TTC549 (cell line): ENCODE data around the gene NCDN.

ENCODE experiments used
- FAIRE-seq: peaks from 2 replicates; lab custom pipeline; 2012; peaks lifted over from hg19 to GRCh38; lab: Jason Lieb, UNC

NCDN gene

DNA sequence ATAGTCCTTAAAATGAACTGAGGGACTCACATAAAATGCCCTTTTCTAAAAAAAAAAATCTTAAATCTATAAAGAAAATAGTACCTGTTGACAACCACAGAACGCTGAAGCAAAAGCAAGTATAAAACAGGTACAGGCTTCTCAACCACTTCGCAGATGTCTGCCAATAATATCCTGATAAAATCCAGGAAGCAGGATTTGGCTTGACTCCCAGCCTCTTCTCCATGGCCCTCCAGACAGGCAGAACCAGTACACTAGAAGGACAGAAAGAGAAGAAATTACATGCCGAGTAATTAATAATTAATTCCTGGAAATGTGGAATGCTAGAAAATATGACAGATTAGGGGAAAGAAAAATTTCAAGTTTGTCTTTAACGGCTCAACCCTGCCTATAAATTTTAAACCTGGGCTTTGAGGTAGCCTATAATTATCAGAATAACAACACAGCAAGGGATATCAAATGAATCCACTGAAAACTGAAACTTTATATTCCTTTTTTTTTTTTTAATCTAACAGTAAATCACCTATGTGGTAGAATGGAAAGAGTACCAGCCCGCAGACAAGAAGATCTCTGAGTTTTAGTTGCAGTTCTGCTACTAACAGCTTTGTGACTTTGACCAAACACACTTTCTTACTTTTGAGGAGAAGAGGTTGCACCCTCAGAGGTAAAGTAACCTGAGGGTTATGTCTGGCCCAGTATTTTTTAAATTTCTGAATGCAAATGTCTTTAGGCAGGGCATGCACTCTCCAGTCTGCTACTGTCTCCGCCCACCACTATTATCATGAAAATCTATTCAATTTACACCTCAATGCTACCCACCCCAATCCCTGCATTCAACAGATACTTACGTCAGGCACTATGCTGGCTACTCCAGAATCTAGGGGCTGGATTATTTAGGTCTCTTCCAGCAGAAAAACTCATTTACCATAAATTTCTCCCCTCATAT is 3.1 kb upstream of the NCDN start:
- FAIRE-seq, result no peak

DNA sequence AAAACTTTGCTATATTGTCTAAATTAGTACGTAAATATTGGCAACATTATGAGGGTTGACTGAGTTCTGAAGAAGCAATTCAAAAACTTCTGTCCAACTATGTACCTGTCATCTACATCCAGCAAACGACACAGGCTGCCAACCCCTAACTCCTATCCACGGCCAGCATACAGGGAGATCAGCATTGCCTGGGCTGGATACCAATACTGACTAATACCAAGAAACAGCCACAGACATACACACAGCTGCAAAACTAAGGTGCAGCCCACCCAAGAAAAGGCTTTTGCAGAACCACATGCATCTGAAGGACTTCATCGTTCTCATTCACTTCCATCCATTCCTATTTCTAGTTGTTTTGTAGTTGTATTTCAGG is 2.4 kb upstream of the NCDN start:
- no peak for FAIRE-seq

DNA sequence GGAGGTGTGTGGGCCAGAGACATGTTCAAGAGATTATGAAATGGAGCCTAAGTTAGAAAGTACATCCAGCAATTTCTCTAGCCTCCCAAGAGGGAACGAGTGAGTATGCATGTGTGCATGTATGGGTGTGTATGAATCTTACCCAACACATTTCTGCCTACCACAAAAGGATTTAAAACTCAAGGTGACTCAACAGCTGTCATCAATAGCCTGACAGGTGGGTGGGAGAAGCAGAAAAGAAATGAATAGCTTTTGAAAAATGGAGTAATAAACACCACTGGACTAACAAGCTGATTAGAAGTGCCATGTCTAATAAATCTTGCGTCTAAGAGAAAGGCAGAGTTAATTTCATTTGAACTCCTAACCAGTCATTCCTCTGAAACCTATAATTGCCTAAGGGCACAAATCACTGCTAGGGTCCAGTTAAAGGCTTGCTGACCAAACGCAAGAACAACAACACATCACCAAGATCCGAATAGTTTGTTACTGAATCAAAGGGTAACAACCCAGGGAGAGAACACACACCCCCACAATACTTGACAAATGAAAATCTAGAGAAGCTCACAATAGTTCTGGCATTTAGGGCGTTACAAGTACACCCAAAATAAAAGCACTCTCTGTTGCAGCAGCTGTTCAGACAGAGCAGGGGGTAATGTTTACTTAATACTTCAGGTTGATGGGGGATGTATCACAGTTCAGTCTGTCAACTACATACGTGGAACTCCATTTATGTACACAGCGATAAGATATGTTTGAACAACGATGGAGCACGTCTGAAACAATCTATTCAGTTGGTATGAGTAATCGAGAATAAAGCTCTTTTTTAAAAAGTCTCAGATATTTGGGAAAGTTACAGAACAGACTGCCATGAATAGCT is 1.8 kb upstream of the NCDN start:
- no peak for FAIRE-seq

DNA sequence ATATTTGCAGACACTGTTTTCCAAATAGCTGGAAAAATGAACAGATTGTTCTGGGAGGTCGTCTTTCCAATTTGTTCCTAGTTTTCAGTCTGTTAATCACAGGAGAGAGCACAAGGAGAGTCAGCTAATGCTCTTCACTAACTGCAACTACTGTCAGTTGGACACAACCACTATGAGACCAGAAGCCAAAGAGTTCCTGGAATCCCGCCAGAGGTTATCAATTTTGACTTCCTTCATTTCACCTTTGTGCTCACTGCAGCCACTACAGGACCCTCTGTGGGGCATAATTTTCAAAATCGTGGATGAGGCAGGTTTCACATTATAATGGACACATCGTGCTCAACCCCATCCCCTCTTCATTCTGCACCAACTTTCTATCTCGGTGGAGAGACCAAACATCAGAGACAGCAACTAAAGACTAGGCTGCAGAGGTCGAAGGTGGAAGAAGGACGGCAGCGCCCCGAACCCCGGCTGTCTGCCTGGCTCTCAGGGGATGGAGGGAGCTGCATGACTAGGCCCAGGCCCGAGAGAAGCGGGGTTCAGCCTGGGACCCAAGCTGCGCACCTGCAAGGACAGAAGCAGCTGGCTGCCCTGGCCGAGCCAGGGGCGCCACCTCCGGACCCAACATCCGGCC is 998 bp upstream of the NCDN start:
- no peak for FAIRE-seq

DNA sequence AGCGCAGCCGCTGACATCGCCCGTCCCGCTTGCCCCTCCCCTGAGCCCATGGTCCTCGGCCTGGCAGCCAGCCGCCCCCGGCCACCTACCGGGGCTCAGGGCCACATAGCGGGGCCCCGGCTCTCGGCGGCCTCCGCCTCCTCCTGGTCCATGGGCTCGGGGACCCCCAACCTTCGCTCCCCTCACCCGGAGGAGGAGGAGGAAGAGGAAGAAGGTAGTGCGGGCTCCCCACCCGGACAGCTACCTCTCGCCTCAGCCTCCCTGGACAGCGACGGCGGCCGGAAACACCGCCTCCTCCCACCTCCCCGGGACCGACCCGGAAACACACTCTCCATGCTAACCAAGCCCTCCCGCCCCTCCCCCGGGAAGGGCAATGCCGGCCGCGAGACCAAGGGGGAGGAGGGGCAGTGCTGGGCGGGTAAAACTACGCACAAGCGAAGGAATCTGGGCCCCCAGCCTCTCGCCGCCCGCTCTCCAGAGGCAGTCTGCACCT is 435 bp upstream of the NCDN start, which contains the start of gene KIAA0319L:
Gene KIAA0319L (minus strand): TSS at position 286 of the 493 bp plus-strand sequence. CDS start 2,912 bp downstream, outside the sequence.
- no peak for FAIRE-seq

DNA sequence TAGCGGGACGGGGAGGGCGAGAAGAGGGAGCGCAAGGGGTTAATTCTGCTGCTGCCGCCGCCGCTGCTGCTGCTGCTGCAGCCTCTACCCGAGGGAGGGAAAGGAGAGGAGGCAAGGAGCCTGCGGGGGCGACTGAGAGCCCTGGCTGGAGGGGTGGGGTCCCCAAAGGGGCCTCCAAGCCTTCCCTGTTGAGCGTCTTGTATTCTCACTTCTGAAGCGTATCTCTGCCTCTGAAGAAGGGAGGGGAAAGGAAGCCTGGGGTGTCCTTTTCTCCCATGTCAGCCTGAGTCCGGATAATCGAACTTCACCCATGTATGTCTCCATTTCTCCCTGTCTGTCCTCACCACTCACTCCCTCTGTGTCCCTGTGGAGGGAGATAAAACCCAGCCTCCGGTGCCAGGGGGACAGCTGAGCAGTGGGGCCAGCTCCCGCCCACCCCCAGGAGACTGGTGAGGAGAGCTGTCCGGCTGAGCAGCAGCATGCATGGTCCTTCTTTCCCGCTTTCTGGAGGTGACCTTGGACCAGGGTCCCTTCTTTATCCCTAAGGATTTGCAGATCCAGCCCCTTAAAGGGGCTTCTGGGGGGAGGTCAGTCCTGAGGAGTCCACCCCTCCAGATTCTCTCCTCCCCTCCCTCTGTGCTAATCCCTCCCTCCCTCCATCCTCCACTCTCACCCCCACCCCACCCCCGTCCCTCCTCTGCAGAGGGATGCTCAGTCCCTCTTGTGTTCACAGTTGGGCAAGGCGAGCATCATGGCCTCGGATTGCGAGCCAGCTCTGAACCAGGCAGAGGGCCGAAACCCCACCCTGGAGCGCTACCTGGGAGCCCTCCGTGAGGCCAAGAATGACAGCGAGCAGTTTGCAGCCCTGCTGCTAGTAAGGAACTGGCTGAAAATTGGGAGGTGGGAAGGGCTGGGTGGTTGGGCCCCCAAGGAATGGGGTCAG is 1.0 kb downstream of the NCDN start:
- no peak for FAIRE-seq

DNA sequence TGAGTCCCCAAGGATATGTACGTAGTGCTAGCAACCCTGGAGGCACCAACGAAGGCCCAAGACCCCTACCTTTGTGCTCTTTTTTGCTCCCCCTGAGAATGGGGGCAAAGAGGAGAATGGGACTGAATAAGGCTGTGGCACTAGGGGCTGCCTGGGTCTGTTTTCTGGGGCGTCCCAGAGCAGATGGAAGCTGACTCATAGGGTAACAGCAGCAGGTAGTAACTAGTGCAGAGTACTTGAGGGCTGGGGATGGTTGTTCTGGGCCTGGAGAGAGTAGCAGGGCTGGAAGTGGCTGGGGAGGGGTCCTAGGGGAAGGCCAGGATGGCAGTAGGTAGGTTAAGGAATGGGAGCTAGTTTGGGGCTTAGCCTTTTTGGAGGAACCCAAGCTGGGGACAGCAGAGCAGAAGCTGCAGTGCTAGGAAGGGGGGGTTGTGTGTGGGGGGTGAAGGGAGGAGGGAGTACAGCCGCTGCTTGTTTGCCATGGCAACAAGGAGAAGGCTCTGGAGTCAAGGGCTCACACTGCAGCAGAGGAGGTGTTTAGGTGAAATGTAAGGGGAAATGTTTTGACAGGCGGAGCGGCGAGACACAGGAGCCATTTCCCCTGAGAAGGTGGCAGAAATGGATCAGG is 1.8 kb downstream of the NCDN start:
- no peak for FAIRE-seq

DNA sequence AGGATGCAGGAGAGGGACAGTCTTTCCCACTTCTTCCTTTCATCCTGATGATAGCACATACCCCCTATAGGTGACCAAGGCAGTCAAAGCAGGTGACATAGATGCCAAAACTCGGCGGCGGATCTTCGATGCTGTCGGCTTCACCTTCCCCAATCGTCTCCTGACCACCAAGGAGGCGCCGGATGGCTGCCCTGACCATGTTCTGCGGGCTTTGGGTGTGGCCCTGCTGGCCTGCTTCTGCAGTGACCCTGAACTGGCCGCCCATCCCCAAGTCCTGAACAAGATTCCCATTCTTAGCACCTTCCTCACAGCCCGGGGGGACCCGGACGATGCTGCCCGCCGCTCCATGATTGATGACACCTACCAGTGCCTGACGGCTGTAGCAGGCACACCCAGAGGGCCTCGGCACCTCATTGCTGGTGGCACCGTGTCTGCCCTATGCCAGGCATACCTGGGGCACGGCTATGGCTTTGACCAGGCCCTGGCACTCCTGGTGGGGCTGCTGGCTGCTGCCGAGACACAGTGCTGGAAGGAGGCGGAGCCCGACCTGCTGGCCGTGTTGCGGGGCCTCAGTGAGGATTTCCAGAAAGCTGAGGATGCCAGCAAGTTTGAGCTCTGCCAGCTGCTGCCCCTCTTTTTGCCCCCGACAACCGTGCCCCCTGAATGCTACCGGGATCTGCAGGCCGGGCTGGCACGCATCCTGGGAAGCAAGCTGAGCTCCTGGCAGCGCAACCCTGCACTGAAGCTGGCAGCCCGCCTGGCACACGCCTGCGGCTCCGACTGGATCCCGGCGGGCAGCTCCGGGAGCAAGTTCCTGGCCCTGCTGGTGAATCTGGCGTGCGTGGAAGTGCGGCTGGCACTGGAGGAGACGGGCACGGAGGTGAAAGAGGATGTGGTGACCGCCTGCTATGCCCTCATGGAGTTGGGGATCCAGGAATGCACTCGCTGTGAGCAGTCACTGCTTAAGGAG is 2.9 kb downstream of the NCDN start:
- no peak for FAIRE-seq

DNA sequence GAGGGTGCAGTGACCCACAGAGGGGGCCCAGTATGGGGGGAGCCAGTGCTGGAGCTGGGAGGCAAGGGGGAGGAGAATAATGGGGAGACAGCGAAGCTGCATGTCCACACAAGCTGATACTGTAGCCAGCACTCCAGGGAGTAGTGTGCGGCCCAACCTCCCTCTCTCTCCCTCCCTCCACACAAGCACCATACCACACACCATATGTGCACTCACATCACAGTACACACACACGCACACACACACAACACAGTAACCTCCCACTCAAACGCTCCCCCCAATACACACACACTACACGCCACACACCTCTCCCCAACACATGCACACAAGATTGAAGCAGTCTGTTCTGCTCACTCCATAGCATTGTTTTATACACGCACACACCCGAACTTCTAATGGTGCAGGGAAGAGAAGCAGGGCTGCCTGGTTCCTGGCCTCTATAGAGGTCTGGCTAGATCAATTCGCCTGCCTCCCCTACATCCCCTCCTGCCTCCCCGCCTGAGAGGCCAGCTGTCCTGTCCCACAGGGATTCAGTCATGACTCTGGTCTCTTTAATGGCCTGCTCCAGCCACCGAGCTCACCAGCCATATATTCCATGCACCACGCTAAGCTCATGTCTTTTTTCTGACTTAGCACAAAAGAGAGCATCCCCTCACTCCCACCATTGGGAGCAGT is 3.8 kb downstream of the NCDN start:
- no peak for FAIRE-seq

DNA sequence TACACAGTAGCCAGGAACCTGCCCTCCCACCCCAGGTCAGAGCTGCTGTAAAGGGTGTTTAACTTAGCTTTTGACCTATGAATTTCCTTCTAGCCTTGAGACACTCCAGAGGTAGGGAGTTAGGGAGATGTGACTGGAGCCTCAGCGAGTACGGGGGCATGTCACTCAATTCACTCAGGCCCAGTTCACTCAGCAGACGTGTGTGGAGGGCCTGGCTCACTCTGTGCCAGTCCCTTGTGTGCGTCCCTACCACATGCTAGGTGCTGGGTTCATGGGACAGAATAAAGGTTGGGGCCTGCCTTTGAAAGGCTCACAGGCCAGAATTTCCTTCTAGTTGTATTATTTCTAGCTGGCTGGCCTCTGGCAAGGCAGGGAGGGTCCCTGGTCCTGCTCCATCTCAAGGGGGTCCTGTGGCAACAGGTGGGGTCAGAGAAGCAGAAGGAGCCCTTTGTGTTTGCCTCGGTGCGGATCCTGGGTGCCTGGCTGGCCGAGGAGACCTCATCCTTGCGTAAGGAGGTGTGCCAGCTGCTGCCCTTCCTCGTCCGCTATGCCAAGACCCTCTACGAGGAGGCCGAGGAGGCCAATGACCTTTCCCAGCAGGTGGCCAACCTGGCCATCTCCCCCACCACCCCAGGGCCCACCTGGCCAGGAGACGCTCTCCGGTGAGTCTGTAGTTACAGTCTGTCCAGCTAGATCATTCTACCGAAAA is 4.5 kb downstream of the NCDN start:
- no peak for FAIRE-seq

DNA sequence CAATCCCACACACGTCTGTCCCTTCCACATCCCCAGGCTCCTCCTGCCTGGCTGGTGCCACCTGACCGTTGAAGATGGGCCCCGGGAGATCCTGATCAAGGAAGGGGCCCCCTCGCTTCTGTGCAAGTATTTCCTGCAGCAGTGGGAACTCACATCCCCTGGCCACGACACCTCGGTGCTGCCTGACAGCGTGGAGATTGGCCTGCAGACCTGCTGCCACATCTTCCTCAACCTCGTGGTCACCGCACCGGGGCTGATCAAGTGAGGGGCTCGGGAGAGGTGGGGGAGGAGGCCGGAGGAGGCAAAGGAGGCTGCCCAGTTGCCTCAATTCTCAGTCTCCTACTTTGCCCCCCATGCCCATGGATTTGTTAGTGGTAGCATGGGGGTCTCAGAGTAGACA is 5.6 kb downstream of the NCDN start:
- FAIRE-seq, result no peak

DNA sequence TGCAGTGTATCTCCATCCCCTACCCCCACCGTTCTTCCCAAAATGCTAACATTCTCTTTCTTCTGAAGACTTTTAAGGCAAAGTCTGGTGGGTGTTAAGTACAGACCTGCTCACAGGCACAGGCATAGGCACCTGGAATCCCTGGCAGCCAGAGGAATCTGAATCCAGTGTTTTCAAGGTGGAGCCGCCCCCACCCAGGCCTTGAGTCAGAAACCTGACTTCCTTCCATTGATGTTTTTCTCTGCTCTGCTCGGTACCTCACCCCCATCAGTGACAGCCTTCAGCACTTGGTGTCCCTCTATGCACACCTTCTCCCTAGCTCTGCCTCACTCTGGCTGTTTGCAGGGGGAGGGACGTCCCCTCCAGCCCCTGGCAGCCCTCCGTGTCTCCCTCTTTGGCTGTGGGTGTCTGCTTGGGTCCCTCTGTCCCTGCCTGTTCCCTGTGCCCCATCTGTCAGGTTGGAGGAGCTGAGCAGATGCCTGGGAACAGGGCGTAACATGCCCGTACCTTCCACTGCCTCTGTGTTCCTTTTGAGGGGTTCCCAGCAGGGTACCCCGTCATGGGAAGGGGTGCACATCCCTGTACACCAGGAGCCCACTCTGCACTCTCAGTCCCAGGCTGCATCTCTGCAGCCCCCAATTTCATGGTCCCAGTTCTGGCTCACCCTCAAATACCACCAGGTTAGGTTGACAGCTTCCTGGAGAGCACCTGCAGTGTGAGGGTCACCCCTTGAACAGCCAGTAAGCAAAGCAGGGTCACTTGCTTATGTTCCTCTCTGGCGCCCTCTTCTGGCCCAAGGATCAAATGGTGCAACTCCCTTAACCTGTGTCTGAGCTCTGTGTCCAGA is 6.7 kb downstream of the NCDN start:
- no peak for FAIRE-seq

DNA sequence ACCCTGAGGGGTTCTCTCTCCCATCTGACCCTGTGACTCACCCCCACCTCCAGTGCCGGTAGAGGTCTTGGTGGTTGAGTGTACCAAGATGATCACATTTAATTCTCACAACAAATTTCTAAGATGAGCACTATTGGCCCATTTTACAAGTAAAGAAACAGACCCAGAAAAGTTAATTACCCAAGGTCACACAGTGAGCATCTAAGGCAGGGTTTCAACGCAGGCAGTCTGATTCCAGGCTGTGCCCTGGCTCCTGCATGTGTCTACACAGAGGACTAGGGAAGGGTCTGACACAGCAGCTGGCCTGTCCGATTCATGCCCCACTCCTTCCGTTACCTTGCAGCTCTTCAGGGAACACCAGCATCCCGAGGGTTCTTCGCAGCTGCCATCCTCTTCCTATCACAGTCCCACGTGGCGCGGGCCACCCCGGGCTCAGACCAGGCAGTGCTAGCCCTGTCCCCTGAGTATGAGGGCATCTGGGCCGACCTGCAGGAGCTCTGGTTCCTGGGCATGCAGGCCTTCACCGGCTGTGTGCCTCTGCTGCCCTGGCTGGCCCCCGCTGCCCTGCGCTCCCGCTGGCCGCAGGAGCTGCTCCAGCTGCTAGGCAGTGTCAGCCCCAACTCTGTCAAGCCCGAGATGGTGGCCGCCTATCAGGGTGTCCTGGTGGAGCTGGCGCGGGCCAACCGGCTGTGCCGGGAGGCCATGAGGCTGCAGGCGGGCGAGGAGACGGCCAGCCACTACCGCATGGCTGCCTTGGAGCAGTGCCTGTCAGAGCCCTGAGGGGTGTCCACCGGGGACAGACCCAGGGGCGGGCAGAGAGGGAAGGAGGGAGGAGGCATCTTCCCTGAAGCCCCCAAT is 7.5 kb downstream of the NCDN start:
- FAIRE-seq, result no peak

DNA sequence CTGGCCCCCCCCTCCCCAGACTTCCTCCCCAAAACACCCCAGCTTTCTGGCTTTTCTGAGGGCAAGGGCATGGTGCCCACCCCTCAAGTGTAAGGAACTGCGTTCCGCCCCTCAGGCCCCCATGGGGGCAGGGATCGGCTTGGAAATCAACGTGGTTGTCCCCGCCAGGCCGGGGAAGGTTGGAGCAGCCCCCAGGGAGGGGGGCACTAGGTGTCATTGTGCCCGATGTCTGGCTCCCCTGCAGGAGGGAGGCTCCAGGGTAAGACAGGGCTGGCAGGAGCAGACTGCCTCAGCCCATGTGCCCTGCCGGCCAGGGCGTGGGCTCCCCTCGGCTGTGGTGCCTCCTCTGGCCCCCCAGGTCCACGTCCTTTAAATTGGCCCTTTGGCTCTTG is 8.1 kb downstream of the NCDN start:
- no peak for FAIRE-seq

DNA sequence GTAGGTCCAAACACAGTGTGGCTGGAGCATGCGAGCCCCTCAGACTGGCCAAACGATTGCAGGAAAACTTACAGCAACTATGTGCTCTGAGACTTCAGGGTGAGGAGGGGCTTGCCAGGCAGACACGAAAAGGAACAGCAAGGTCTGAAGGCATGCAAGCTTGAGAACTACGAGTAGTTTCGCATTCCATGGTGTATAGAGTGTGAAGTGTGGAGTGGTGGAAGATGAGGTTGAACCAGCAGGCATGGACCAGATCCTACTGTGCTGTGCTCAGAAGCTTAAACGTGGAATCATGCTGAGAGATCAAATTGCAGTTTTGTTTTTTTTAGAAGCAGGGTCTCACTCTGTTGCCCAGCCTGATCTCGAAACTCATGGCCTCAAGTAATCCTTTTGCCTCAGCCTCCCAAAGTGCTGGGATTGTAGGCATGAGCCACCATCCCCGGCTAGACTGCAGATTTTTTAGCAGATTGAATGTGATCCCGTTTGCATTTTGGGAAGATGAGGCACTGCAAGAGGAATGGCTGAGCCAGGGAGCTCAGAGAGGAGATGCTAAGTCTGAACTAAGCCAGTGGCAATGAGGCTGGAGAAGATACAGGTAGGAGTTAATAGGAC is 10.5 kb downstream of the NCDN start:
- FAIRE-seq, result no peak

DNA sequence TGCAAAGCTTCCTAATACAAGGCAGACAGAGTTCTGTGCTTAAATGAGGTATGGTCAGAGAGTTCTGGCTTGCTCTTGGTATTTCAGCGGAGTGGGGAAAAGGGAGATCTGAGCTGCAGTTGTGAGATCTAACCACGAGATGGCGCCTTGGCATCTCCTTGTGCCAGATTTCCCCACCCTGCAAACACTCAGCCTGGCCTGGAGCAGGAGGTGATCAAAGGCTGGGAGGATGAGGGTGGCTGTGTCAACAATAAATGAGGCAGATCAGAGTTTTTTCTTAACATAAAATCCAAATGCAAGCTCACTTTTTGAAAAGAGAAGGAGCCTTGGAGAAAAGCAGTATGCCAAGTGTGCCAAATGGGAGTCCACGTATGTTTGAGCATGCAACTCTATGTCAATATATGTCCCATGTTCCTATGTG is 11.4 kb downstream of the NCDN start:
- peak; percentile 77 for FAIRE-seq
